Effector memory CD4-positive, alpha-beta T cell (primary cell): ENCODE results near the gene CCDC85C.
A peak's percentile ranks its signal among the peaks of the same experiment; 100 is the strongest.

Source experiments
- DNase-seq, 3 donors: peaks; one replicate each; pipeline ENCODE4 v3.0.0-alpha.2; 2020
- H3K27ac ChIP-seq: 2 replicates; pipeline ENCODE4 v1.7.0; 2013; ENCODE audit warnings: mild to moderate bottlenecking, low read length, moderate library complexity; ENCODE audit not compliant: insufficient read depth, poor library complexity, severe bottlenecking
- H3K27me3 ChIP-seq: replicated peaks from 2 replicates; pipeline ENCODE4 v1.7.0; 2013; ENCODE audit warnings: mild to moderate bottlenecking, low read length; ENCODE audit not compliant: insufficient read depth, control insufficient read depth, poor library complexity, severe bottlenecking
- H3K36me3 ChIP-seq: 2 replicates; pipeline ENCODE4 v1.7.0; 2013; ENCODE audit warnings: mild to moderate bottlenecking, low read length, moderate library complexity; ENCODE audit not compliant: control insufficient read depth, insufficient read depth
- H3K4me1 ChIP-seq: 2 replicates; pipeline ENCODE4 v1.7.0; 2013; ENCODE audit warnings: low read length, mild to moderate bottlenecking; ENCODE audit not compliant: control insufficient read depth, insufficient read depth, poor library complexity, severe bottlenecking
- H3K4me3 ChIP-seq: 2 replicates; pipeline ENCODE4 v1.7.0; 2013; ENCODE audit warnings: low read length, low read depth, mild to moderate bottlenecking; ENCODE audit not compliant: insufficient read depth, poor library complexity, severe bottlenecking
- H3K9me3 ChIP-seq: 2 replicates; pipeline ENCODE4 v1.7.0; 2013; ENCODE audit warnings: mild to moderate bottlenecking, low read length, moderate library complexity; ENCODE audit not compliant: control insufficient read depth

The CCDC85C gene

GRCh38 chr14:99608591-99608990 lies 4.6 kb upstream of the CCDC85C start:
- Histone ChIP-seq H3K36me3 (no peaks in the 10 kb centered on the region), H3K4me3 (no peak overlapping the region), H3K4me1 (peaks cover 8% of the 10 kb centered on the region), H3K27me3 (no peaks in the 10 kb centered on the region), H3K9me3 (no peaks in the 10 kb centered on the region), H3K27ac (no peak overlapping the region)
- DNase-seq: no peak

- Histone ChIP-seq H3K27me3 (no peaks in the 10 kb centered on the region), H3K4me3 (no peak overlapping the region), H3K36me3 (no peaks in the 10 kb centered on the region), H3K4me1 (peaks cover 15% of the 10 kb centered on the region), H3K9me3 (no peaks in the 10 kb centered on the region), H3K27ac (no peak overlapping the region)
- no peak for DNase-seq
These were observed 2.4 kb upstream of the CCDC85C start for GRCh38 chr14:99606359-99606758.

GRCh38 chr14:99605299-99605961 lies 1.4 kb upstream of the CCDC85C start:
- peak; percentile 71 to 73 (median 72) for DNase-seq
- Histone ChIP-seq H3K27me3 (no peaks in the 10 kb centered on the region), H3K27ac (peak overlapping the region; percentile 84), H3K4me3 (peak overlapping the region; percentile 98), H3K4me1 (peaks cover 15% of the 10 kb centered on the region), H3K9me3 (no peaks in the 10 kb centered on the region), H3K36me3 (no peaks in the 10 kb centered on the region)

- H3K27ac ChIP-seq: peak overlapping the region; percentile 84
- H3K9me3 ChIP-seq: no peaks in the 10 kb centered on the region
- H3K36me3 ChIP-seq: no peaks in the 10 kb centered on the region
- peak overlapping the region; percentile 98 for H3K4me3 ChIP-seq
- peaks cover 15% of the 10 kb centered on the region for H3K4me1 ChIP-seq
- no peak for DNase-seq
- H3K27me3 ChIP-seq: no peaks in the 10 kb centered on the region
These were observed 825 bp upstream of the CCDC85C start for GRCh38 chr14:99604766-99605298.

GRCh38 chr14:99604278-99604765 lies 315 bp upstream of the CCDC85C start:
- no peaks in the 10 kb centered on the region for H3K36me3 ChIP-seq
- peak overlapping the region; percentile 84 for H3K27ac ChIP-seq

GRCh38 chr14:99602788-99603415 lies 1.1 kb downstream of the CCDC85C start:
- Histone ChIP-seq H3K9me3 (no peaks in the 10 kb centered on the region), H3K4me1 (peaks cover 15% of the 10 kb centered on the region), H3K27ac (no peak overlapping the region), H3K36me3 (no peaks in the 10 kb centered on the region), H3K27me3 (no peaks in the 10 kb centered on the region), H3K4me3 (peak overlapping the region; percentile 17)
- DNase-seq: no peak

More at GRCh38 chr14:99604278-99604765, 315 bp upstream of the CCDC85C start:
- peak; percentile 91 to 94 (median 94) for DNase-seq
- H3K9me3 ChIP-seq: no peaks in the 10 kb centered on the region
- H3K4me3 ChIP-seq: peak overlapping the region; percentile 98
- no peaks in the 10 kb centered on the region for H3K27me3 ChIP-seq
- H3K4me1 ChIP-seq: peaks cover 15% of the 10 kb centered on the region

- H3K9me3 ChIP-seq: no peaks in the 10 kb centered on the region
- H3K27me3 ChIP-seq: no peaks in the 10 kb centered on the region
- no peak overlapping the region for H3K4me3 ChIP-seq
- H3K4me1 ChIP-seq: peaks cover 15% of the 10 kb centered on the region
- H3K27ac ChIP-seq: no peak overlapping the region
- H3K36me3 ChIP-seq: no peaks in the 10 kb centered on the region
- DNase-seq: no peak
These were observed 1.8 kb downstream of the CCDC85C start for GRCh38 chr14:99602054-99602787.

GRCh38 chr14:99601361-99601831 lies 2.6 kb downstream of the CCDC85C start:
- no peak for DNase-seq
- no peaks in the 10 kb centered on the region for H3K27me3 ChIP-seq
- no peak overlapping the region for H3K4me3 ChIP-seq
- no peaks in the 10 kb centered on the region for H3K36me3 ChIP-seq
- H3K9me3 ChIP-seq: no peaks in the 10 kb centered on the region
- peaks cover 15% of the 10 kb centered on the region for H3K4me1 ChIP-seq
- no peak overlapping the region for H3K27ac ChIP-seq

- H3K27ac ChIP-seq: no peak overlapping the region
- peaks cover 7% of the 10 kb centered on the region for H3K4me1 ChIP-seq
- no peak overlapping the region for H3K4me3 ChIP-seq
- H3K9me3 ChIP-seq: no peaks in the 10 kb centered on the region
- no peak for DNase-seq
- H3K36me3 ChIP-seq: no peaks in the 10 kb centered on the region
- no peaks in the 10 kb centered on the region for H3K27me3 ChIP-seq
These were observed 3.6 kb downstream of the CCDC85C start for GRCh38 chr14:99600232-99600888.
